Measurements from ENCODE around the gene HSPB2.
"Not testable (repeated sequence)": the region's sequence is repeated elsewhere in the genome, so short reads cannot be mapped to it uniquely, and the experiment has no call there.

The HSPB2 gene

GRCh38 chr11:111912535-111912934 is at the start of gene HSPB2:
TSS of gene HSPB2 (plus strand) at chr11:111912734. CDS start at chr11:111912830, 96 bp downstream.
- DNase-seq = no peak

GRCh38 chr11:111870113-111870512 is 42.4 kb upstream of the HSPB2 start:
- DNase-seq = no peak

GRCh38 chr11:111870522-111870885 is 42.0 kb upstream of the HSPB2 start:
- DNase-seq = no peak

- peak; percentile 94 to 96 for DNase-seq
Observed at GRCh38 chr11:111870886-111871692, 41.4 kb upstream of the HSPB2 start, which contains the start of gene ALG9. TSS of gene ALG9 (minus strand) at chr11:111871581. CDS start at chr11:111871482, 99 bp downstream.

GRCh38 chr11:111871693-111872161 is 40.8 kb upstream of the HSPB2 start:
- DNase-seq = no peak

GRCh38 chr11:111878385-111878848 is 34.1 kb upstream of the HSPB2 start:
- no peak for DNase-seq

GRCh38 chr11:111878849-111879636 is 33.5 kb upstream of the HSPB2 start, which contains the start of the genes CFAP68 and FDXACB1:
TSS of gene CFAP68 (plus strand) at chr11:111879541. CDS start at chr11:111879561, 20 bp downstream.
TSS of gene FDXACB1 (minus strand) at chr11:111879165. CDS start at chr11:111879132, 33 bp downstream.
- DNase-seq = peak; percentile 94 to 95

- no peak for DNase-seq
Observed at GRCh38 chr11:111879637-111879960, 32.9 kb upstream of the HSPB2 start.

GRCh38 chr11:111882202-111882601 is 30.3 kb upstream of the HSPB2 start:
- DNase-seq = no peak

GRCh38 chr11:111885053-111885452 is 27.5 kb upstream of the HSPB2 start:
- not testable (repeated sequence) for DNase-seq

- DNase-seq = no peak
Observed at GRCh38 chr11:111886032-111886431, 26.5 kb upstream of the HSPB2 start.

- DNase-seq = no peak
Observed at GRCh38 chr11:111886844-111887243, 25.7 kb upstream of the HSPB2 start.

GRCh38 chr11:111905411-111905810 is 7.1 kb upstream of the HSPB2 start:
- no peak for DNase-seq

- DNase-seq = no peak
Observed at GRCh38 chr11:111906680-111907079, 5.9 kb upstream of the HSPB2 start.

GRCh38 chr11:111908639-111909305 is 3.8 kb upstream of the HSPB2 start:
- no peak for DNase-seq

- DNase-seq = no peak
Observed at GRCh38 chr11:111909378-111909777, 3.2 kb upstream of the HSPB2 start.

GRCh38 chr11:111910676-111911562 is 1.6 kb upstream of the HSPB2 start:
- DNase-seq = no peak

- no peak for DNase-seq
Observed at GRCh38 chr11:111911563-111912401, 752 bp upstream of the HSPB2 start, which contains the start of gene CRYAB. TSS of gene CRYAB (minus strand) at chr11:111911770. CDS start at chr11:111911724, 46 bp downstream.

- no peak for DNase-seq
Observed at GRCh38 chr11:111913031-111913861, 712 bp downstream of the HSPB2 start.

- no peak for DNase-seq
Observed at GRCh38 chr11:111913997-111914396, 1.5 kb downstream of the HSPB2 start.
